PC-3 (cell line): ENCODE results near the gene BNIP3. TPM values are rescaled to one million over a fixed set of nuclear protein-coding genes. Genes with fewer than 3 reads are reported as not detected.
"Not testable (repeated sequence)": the region's sequence is repeated elsewhere in the genome, so short reads cannot be mapped to it uniquely, and the experiment has no call there.

Source experiments
- ATAC-seq: fragments of 200-7000 bp; cut with Tn5 transposase; 2 replicates; pipeline ENCODE4 v1.9.1; 2020; ENCODE audit warnings: mild to moderate bottlenecking, moderate library complexity
- BruUV-seq: library from RNA; stranded (reverse); fragments of 400-500 nt; replicated peaks from 2 replicates; lab custom pipeline; 2021; lab: Mats Ljungman, UMichigan
- CTCF ChIA-PET: fragments of 300-600 bp; sonication (Branson Sonifier 250); formaldehyde crosslinking; loops from one replicate; lab custom pipeline; 2022; ENCODE audit warnings: antibody characterized with exemption; lab: Charles Lee
- POLR2A ChIA-PET: fragments of 300-600 bp; sonication (Branson Sonifier 250); formaldehyde crosslinking; loops from one replicate; lab custom pipeline; 2022; ENCODE audit warnings: antibody characterized with exemption; ENCODE audit not compliant: unreplicated experiment; lab: Charles Lee
- DNase-seq: peaks from one replicate; pipeline ENCODE4 v3.0.0-alpha.2; 2015
- H2AFZ ChIP-seq: fragments of 300-600 bp; sonication (generic); 2 replicates; pipeline ENCODE4 v1.6.0; 2016; ENCODE audit warnings: antibody characterized with exemption, low read length
- H3F3A ChIP-seq: fragments of 300-600 bp; sonication (generic); one replicate; pipeline ENCODE4 v1.6.0; 2017; ENCODE audit warnings: antibody characterized with exemption, low read length, control low read depth, mild to moderate bottlenecking; ENCODE audit not compliant: unreplicated experiment
- H3K27ac ChIP-seq: fragments of 300-600 bp; sonication (generic); 2 replicates; pipeline ENCODE4 v1.5.1; 2016; ENCODE audit warnings: mild to moderate bottlenecking, low read length
- H3K27me3 ChIP-seq: fragments of 300-600 bp; sonication (generic); 2 replicates; pipeline ENCODE4 v1.6.1; 2016; ENCODE audit warnings: low read length, mixed read lengths
- H3K36me3 ChIP-seq: fragments of 300-600 bp; sonication (generic); 2 replicates; pipeline ENCODE4 v1.6.1; 2016; ENCODE audit warnings: low read depth, mixed run types, low read length, mixed read lengths
- H3K4me1 ChIP-seq: fragments of 300-600 bp; sonication (generic); 2 replicates; pipeline ENCODE4 v1.5.1; 2016; ENCODE audit warnings: low read length; ENCODE audit not compliant: insufficient read depth
- H3K4me2 ChIP-seq: fragments of 300-600 bp; sonication (generic); 2 replicates; pipeline ENCODE4 v1.6.0; 2016; ENCODE audit warnings: low read length
- H3K4me3 ChIP-seq: fragments of 300-600 bp; sonication (generic); 2 replicates; pipeline ENCODE4 v1.5.1; 2016; ENCODE audit warnings: mild to moderate bottlenecking, low read length, mixed read lengths
- H3K79me2 ChIP-seq: fragments of 300-600 bp; sonication (generic); 2 replicates; pipeline ENCODE4 v1.6.1; 2017; ENCODE audit warnings: low read length, mixed read lengths
- H3K9ac ChIP-seq: fragments of 300-600 bp; sonication (generic); 2 replicates; pipeline ENCODE4 v1.6.0; 2016; ENCODE audit warnings: mild to moderate bottlenecking, low read length
- H3K9me2 ChIP-seq: fragments of 300-600 bp; sonication (generic); replicated peaks from 2 replicates; pipeline ENCODE4 v1.6.1; 2016; ENCODE audit warnings: mixed run types, low read length, mixed read lengths
- H3K9me3 ChIP-seq: fragments of 300-600 bp; sonication (generic); 2 replicates; pipeline ENCODE4 v1.6.1; 2016; ENCODE audit warnings: low read length, mixed read lengths
- H4K20me1 ChIP-seq: fragments of 300-600 bp; sonication (generic); 2 replicates; pipeline ENCODE4 v1.6.1; 2016; ENCODE audit warnings: low read length, mixed read lengths
- EZH2 ChIP-seq: fragments of 300-600 bp; sonication (generic); IDR thresholded peaks from one replicate; pipeline ENCODE4 v1.6.1; 2017; ENCODE audit warnings: antibody characterized with exemption, mild to moderate bottlenecking, low read length; ENCODE audit not compliant: unreplicated experiment
- EZH2phosphoT487 ChIP-seq: fragments of 300-600 bp; sonication (generic); IDR thresholded peaks from 2 replicates; pipeline ENCODE4 v1.6.1; 2018; ENCODE audit warnings: mild to moderate bottlenecking, antibody characterized with exemption, low read length, borderline replicate concordance
- intact Hi-C: fragments of 100-400 bp; cut with micrococcal nuclease; formaldehyde crosslinking; loops from 2 replicates; pipeline ENCODE4 v1.9.0; 2023
- total RNA-seq: library from RNA; depleted of rRNA; stranded (reverse); fragments of >200 nt; gene quantifications from 2 replicates; pipeline ENCODE4 v1.2.3, GENCODE V29; 2014; rRNA removed

BNIP3 gene
- total RNA-seq, 1 experiment from 2014 or later: 225 TPM

DNA sequence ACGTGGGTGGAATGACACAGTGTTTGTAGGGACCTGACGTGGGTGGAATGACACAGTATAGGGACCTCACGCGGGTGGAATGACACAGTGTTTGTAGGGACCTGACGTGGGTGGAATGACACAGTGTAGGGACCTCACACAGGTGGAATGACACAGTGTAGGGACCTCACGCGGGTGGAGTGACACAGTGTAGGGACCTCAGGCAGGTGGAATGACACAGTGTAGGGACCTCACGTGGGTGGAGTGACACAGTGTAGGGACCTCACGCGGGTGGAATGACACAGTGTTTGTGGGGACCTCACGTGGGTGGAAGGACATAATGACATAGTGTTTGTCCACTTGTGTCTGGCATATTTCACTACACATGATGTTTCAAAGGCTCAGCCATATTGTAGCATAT lies 61.6 kb downstream of the BNIP3 start:
- Histone ChIP-seq H3K4me3 (no peak overlapping the region), H3K4me2 (no peak overlapping the region), H3K4me1 (no peaks in the 10 kb centered on the region), H3K9ac (no peak overlapping the region), H3K36me3 (peaks cover under 1% of the 10 kb centered on the region; the same call in 1 of the 2 replicates), H3K9me2 (no peaks in the 10 kb centered on the region), H2AFZ (no peak overlapping the region), H3K79me2 (peaks cover 75% of the 10 kb centered on the region), H3K27me3 (no peaks in the 10 kb centered on the region), H3K9me3 (no peaks in the 10 kb centered on the region), H3K27ac (no peak overlapping the region), H4K20me1 (no peaks in the 10 kb centered on the region), H3F3A (no peaks in the 10 kb centered on the region)
- ChIA-PET CTCF (no interaction called here), POLR2A (no interaction called here)
- no TSS peak for BruUV-seq
- no peak for DNase-seq
- intact Hi-C loops: no loop called here
- TF ChIP-seq EZH2phosphoT487 (no peak), EZH2 (no peak)
- ATAC-seq: no peak

DNA sequence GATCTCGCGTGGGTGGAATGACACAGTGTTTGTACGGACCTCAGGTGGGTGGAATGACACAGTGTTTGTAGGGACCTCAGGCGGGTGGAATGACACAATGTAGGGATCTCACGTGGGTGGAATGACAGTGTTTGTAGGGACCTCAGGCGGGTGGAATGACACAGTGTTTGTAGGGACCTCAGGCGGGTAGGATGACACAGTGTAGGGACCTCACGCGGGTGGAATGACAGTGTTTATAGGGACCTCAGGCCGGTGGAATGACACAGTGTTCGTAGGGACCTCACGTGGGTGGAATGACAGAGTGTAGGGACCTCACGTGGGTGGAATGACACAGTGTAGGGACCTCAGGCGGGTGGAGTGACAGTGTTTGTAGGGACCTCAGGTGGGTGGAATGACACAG lies 62.3 kb downstream of the BNIP3 start:
- H2AFZ ChIP-seq, H4K20me1 ChIP-seq, ATAC-seq: not testable (repeated sequence)

More for the DNA sequence above, 62.3 kb downstream of the BNIP3 start:
- H3K9me3 ChIP-seq, H3K27me3 ChIP-seq, H3K4me1 ChIP-seq, H3K4me2 ChIP-seq, H3K36me3 ChIP-seq, H3K4me3 ChIP-seq, H3F3A ChIP-seq, BruUV-seq, H3K27ac ChIP-seq, H3K9me2 ChIP-seq, intact Hi-C loops, H3K9ac ChIP-seq, DNase-seq, POLR2A ChIA-PET, CTCF ChIA-PET: not testable (repeated sequence)
- H3K79me2 ChIP-seq: peaks cover 75% of the 10 kb centered on the region

Other genes with a start within 250 kb of the BNIP3 start
- gene PPP2R2D, start 80.9 kb downstream of the BNIP3 start, total RNA-seq: 30.6 and 40.3 TPM in 2 replicates
- gene JAKMIP3, start 84.0 kb upstream of the BNIP3 start, total RNA-seq: 0.92 and 1.0 TPM in 2 replicates
- gene DPYSL4, start 205.0 kb upstream of the BNIP3 start, total RNA-seq: 10.2 and 10.9 TPM in 2 replicates